GM12878 (cell line): ENCODE results near the gene KLHL35. TPM values are rescaled to one million over a fixed set of nuclear protein-coding genes. Genes with fewer than 3 reads are reported as not detected.

ENCODE experiments used
- ATAC-seq: fragments of 200-7000 bp; cut with Tn5 transposase; 3 replicates; pipeline ENCODE4 v1.9.1; 2020; ENCODE audit warnings: mild to moderate bottlenecking, moderate library complexity
- BruUV-seq: library from RNA; stranded (reverse); fragments of 400-500 nt; replicated peaks from 2 replicates; lab custom pipeline; 2021; lab: Mats Ljungman, UMichigan
- CTCF ChIA-PET: fragments of 300-600 bp; sonication (Branson Sonifier 250); formaldehyde crosslinking; extraction: SDS; loops from one replicate; lab custom pipeline; 2021; ENCODE audit warnings: inconsistent platforms; lab: Yijun Ruan, JAX
- POLR2A ChIA-PET: fragments of 350-600 bp; formaldehyde crosslinking; extraction: SDS; loops from one replicate; lab custom pipeline; 2021; ENCODE audit warnings: inconsistent platforms; lab: Charles Lee
- RAD21 ChIA-PET: fragments of 300-600 bp; sonication (Branson Sonifier 250); formaldehyde crosslinking; loops from one replicate; lab custom pipeline; 2023; ENCODE audit warnings: antibody characterized with exemption; ENCODE audit not compliant: unreplicated experiment; lab: Charles Lee
- SMC1A ChIA-PET: fragments of 300-600 bp; sonication (Branson Sonifier 250); formaldehyde crosslinking; loops from one replicate; lab custom pipeline; 2023; ENCODE audit not compliant: unreplicated experiment, uncharacterized antibody; lab: Charles Lee
- DNase-seq: peaks from one replicate; pipeline ENCODE4 v3.0.0-alpha.2; 2011; ENCODE audit warnings: low read depth, low spot score
- FAIRE-seq: peaks from 3 replicates; lab custom pipeline; 2011; peaks lifted over from hg19 to GRCh38; lab: Jason Lieb, UNC
- H2AFZ ChIP-seq: 2 replicates; pipeline ENCODE4 v1.6.0; 2011; ENCODE audit warnings: low read depth, low read length, control low read depth; ENCODE audit not compliant: control insufficient read depth
- H3K27ac ChIP-seq: 2 replicates; pipeline ENCODE4 v1.5.1; 2011; ENCODE audit warnings: control low read depth; ENCODE audit not compliant: control insufficient read depth, insufficient read depth
- H3K27me3 ChIP-seq, 2 experiments: replicated peaks in 1 of 2; 2 replicates each; pipeline versions ENCODE4 v1.6.0 to v1.6.1; 2011; ENCODE audit warnings: low read length in 1 of 2; ENCODE audit not compliant: control insufficient read depth in 2 of 2, insufficient read depth in 2 of 2
- H3K36me3 ChIP-seq, 2 experiments: 2 replicates each; pipeline ENCODE4 v1.5.1; 2011; ENCODE audit warnings: low read length in 1 of 2; ENCODE audit not compliant: control insufficient read depth in 2 of 2, insufficient read depth in 2 of 2
- H3K4me1 ChIP-seq: 2 replicates; pipeline ENCODE4 v1.6.1; 2011; ENCODE audit warnings: mild to moderate bottlenecking, low read length, moderate library complexity, mixed read lengths; ENCODE audit not compliant: control insufficient read depth, insufficient read depth
- H3K4me2 ChIP-seq: 2 replicates; pipeline ENCODE4 v1.6.0; 2011; ENCODE audit warnings: control low read depth; ENCODE audit not compliant: control insufficient read depth, insufficient read depth
- H3K4me3 ChIP-seq: fragments of 200-600 bp; sonication (generic); 2 replicates; pipeline ENCODE4 v1.5.1; 2016
- H3K79me2 ChIP-seq: 2 replicates; pipeline ENCODE4 v1.6.0; 2011; ENCODE audit warnings: low read length; ENCODE audit not compliant: control insufficient read depth, insufficient read depth
- H3K9ac ChIP-seq: 2 replicates; pipeline ENCODE4 v1.8.0; 2011; ENCODE audit warnings: low read length, control low read depth, mixed read lengths; ENCODE audit not compliant: control insufficient read depth, insufficient read depth
- H3K9me3 ChIP-seq: replicated peaks from 3 replicates; pipeline ENCODE4 v1.5.1; 2011; ENCODE audit warnings: mild to moderate bottlenecking, low read length; ENCODE audit not compliant: control insufficient read depth, insufficient read depth
- H4K20me1 ChIP-seq: 2 replicates; pipeline ENCODE4 v1.6.0; 2011; ENCODE audit not compliant: control insufficient read depth, insufficient read depth
- CEBPB ChIP-seq, 2 experiments: fragments of 150-350 bp in 1 of 2; IDR thresholded peaks; 2 replicates each; pipeline ENCODE4 v1.6.1; 2012 to 2014; ENCODE audit warnings: low read depth in 2 of 2, low read length in 2 of 2, borderline replicate concordance in 1 of 2, inconsistent platforms in 1 of 2
- DPF2 ChIP-seq: fragments of 450-650 bp; IDR thresholded peaks from 2 replicates; pipeline ENCODE4 v1.6.1; 2017; ENCODE audit warnings: mild to moderate bottlenecking
- ETV6 ChIP-seq, 2 experiments: fragments of 450-650 bp in 1 of 2; IDR thresholded peaks in 1 of 2; conservative IDR thresholded peaks in 1 of 2; 2 replicates each; pipeline ENCODE4 v1.6.1; 2014; ENCODE audit warnings: antibody characterized with exemption in 1 of 2, borderline replicate concordance in 1 of 2, low read depth in 1 of 2, mild to moderate bottlenecking in 1 of 2, moderate library complexity in 1 of 2
- MEF2B ChIP-seq: fragments of 450-650 bp; IDR thresholded peaks from 2 replicates; pipeline ENCODE4 v1.6.1; 2018; ENCODE audit warnings: mild to moderate bottlenecking, moderate library complexity; ENCODE audit not compliant: partially characterized antibody, poor library complexity, severe bottlenecking
- RAD21 ChIP-seq: IDR thresholded peaks from 2 replicates; pipeline ENCODE4 v1.6.1; 2011; ENCODE audit warnings: mild to moderate bottlenecking, low read depth, low read length, moderate library complexity; ENCODE audit not compliant: insufficient read depth
- RUNX3 ChIP-seq: IDR thresholded peaks from 2 replicates; pipeline ENCODE4 v1.6.1; 2012; ENCODE audit warnings: low read length, inconsistent platforms
- SMC3 ChIP-seq: IDR thresholded peaks from 2 replicates; pipeline ENCODE4 v1.6.1; 2011; ENCODE audit warnings: low read length, improper control_type of control experiment, borderline replicate concordance
- SREBF1 ChIP-seq: IDR thresholded peaks from 2 replicates; pipeline ENCODE4 v1.6.1; 2012; ENCODE audit warnings: mild to moderate bottlenecking, low read length
- TARDBP ChIP-seq: IDR thresholded peaks from 2 replicates; pipeline ENCODE4 v1.6.1; 2016; ENCODE audit warnings: borderline replicate concordance
- ZNF24 ChIP-seq: fragments of 450-650 bp; IDR thresholded peaks from 2 replicates; pipeline ENCODE4 v1.6.1; 2017; ENCODE audit warnings: antibody characterized with exemption, mild to moderate bottlenecking
- WGBS: methylation state at CpG from one replicate; pipeline ENCODE4 v1.1.6; 2016; ENCODE audit warnings: low lambda C conversion rate; ENCODE audit not compliant: insufficient replicate concordance, insufficient coverage; ENCODE audit errors: missing lambda C conversion rate; 5-methylcytosine and 5-hydroxymethylcytosine counted together
- in situ Hi-C: fragments of 300-500 bp; cut with MboI; formaldehyde crosslinking; loops from 9 replicates; pipeline ENCODE4 v1.14.3; 2018; ENCODE audit warnings: mixed read lengths
- intact Hi-C: fragments of 100-400 bp; cut with micrococcal nuclease; formaldehyde crosslinking; loops from one replicate; pipeline ENCODE4 v1.14.2; 2022; ENCODE audit not compliant: unreplicated experiment
- polyA plus RNA-seq, 11 experiments: library from polyadenylated mRNA; depleted of rRNA in 4 of 11; unstranded in 6 of 11; stranded (reverse) in 5 of 11; fragments of >200 nt; fragmentation: Nextera tagmentation in 4 of 11; fragmentation: Illumina TruSeq in 1 of 11; extraction: Ambion mirVana in 4 of 11; extraction: Trizol in 1 of 11; gene quantifications; 1 replicate in 1 of 11; 2 replicates in 10 of 11; pipeline versions ENCODE4 v1.2.1 to v1.2.3, GENCODE V29; 2011 to 2016; ENCODE audit warnings: inconsistent platforms in 2 of 11, missing spikeins in 2 of 11, low read depth in 1 of 11
- total RNA-seq, 4 experiments: library from RNA; depleted of rRNA in 3 of 4; stranded (reverse); fragments of >200 nt in 3 of 4; fragmentation: Illumina TruSeq in 1 of 4; extraction: Trizol in 1 of 4; gene quantifications; 2 replicates each; pipeline versions ENCODE4 v1.2.1 to v1.2.3, GENCODE V29; 2013 to 2021
- TF ChIP-seq, protein P1 (sequence below): fragments of 450-650 bp; IDR thresholded peaks from 2 replicates; pipeline ENCODE4 v1.6.1; 2018; ENCODE audit warnings: borderline replicate concordance, mild to moderate bottlenecking; ENCODE audit not compliant: partially characterized antibody
- TF ChIP-seq, protein P2 (sequence below): fragments of 450-650 bp; IDR thresholded peaks from 2 replicates; pipeline ENCODE4 v1.6.1; 2017; ENCODE audit warnings: mild to moderate bottlenecking, moderate library complexity
- TF ChIP-seq, protein P3 (sequence below): IDR thresholded peaks from 2 replicates; pipeline ENCODE4 v1.6.1; 2012; ENCODE audit warnings: low read depth, low read length, improper control_type of control experiment

The KLHL35 gene
- total and polyA plus RNA-seq, 10 of the 15 experiments (the other 5 are each of a cell fraction or from before 2014, with no cell fraction given), result 0.04 to 0.34 (median 0.13) TPM; not detected in 1

DNA sequence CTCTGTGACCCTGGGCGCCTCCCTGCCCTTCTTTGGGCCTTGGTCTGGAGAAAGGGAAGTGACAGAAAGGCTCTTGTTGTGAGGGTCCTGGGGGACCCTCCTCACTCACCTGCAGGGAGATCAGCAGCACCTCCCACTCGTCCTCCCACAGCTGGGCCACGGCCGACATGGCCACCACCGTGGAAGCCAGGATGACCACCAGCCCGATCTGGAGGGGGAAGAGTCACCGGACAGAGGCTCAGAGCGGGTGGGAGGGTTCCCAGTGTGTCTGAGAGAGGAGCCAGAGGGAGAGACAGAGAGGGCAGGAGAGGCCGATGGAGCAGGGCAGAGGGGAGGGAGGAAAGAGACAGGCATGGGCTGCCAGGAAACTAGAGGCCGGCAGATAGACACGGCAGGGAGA is 16.8 kb upstream of the KLHL35 start:
- POLR2A ChIA-PET, result no interaction called here
- in situ Hi-C loops, result loop anchor here (5.0 kb wide), 1 partner anchor 83 kb away; no protein-coding TSS in a partner anchor
- Histone ChIP-seq H3K36me3 (no peaks in the 10 kb centered on the region), H3K79me2 (no peaks in the 10 kb centered on the region), H3K27me3 (no peaks in the 10 kb centered on the region), H3K27ac (no peak overlapping the region), H3K4me1 (no peaks in the 10 kb centered on the region), H3K4me2 (no peak overlapping the region)
- no peak for FAIRE-seq
- WGBS, result 41% methylated on average over 11 of the region's 11 CpGs
- BruUV-seq, result no TSS peak
- DNase-seq, result no peak
- RAD21 ChIA-PET, result no interaction called here
- TF ChIP-seq MEF2B (no peak), RAD21 (no peak), CEBPB (IDR thresholded peaks at IDR 0.05; ENCODE audit: borderline replicate concordance in 1 of 2, low read depth in 2 of 2, low read length in 2 of 2) (no peak), ETV6 (conservative IDR thresholded peaks at IDR 0.05 in 1 of 2, IDR thresholded peaks at IDR 0.05 in 1 of 2; ENCODE audit: borderline replicate concordance in 1 of 2, low read depth in 1 of 2) (no peak), RUNX3 (no peak), SMC3 (no peak), ZNF24 (no peak), TARDBP (no peak), DPF2 (no peak), SREBF1 (no peak)
- TF ChIP-seq, protein P1, sequence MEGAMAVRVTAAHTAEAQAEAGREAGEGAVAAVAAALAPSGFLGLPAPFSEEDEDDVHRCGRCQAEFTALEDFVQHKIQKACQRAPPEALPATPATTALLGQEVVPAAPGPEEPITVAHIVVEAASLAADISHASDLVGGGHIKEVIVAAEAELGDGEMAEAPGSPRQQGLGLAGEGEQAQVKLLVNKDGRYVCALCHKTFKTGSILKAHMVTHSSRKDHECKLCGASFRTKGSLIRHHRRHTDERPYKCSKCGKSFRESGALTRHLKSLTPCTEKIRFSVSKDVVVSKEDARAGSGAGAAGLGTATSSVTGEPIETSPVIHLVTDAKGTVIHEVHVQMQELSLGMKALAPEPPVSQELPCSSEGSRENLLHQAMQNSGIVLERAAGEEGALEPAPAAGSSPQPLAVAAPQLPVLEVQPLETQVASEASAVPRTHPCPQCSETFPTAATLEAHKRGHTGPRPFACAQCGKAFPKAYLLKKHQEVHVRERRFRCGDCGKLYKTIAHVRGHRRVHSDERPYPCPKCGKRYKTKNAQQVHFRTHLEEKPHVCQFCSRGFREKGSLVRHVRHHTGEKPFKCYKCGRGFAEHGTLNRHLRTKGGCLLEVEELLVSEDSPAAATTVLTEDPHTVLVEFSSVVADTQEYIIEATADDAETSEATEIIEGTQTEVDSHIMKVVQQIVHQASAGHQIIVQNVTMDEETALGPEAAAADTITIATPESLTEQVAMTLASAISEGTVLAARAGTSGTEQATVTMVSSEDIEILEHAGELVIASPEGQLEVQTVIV, result no peak
- TF ChIP-seq, protein P2, sequence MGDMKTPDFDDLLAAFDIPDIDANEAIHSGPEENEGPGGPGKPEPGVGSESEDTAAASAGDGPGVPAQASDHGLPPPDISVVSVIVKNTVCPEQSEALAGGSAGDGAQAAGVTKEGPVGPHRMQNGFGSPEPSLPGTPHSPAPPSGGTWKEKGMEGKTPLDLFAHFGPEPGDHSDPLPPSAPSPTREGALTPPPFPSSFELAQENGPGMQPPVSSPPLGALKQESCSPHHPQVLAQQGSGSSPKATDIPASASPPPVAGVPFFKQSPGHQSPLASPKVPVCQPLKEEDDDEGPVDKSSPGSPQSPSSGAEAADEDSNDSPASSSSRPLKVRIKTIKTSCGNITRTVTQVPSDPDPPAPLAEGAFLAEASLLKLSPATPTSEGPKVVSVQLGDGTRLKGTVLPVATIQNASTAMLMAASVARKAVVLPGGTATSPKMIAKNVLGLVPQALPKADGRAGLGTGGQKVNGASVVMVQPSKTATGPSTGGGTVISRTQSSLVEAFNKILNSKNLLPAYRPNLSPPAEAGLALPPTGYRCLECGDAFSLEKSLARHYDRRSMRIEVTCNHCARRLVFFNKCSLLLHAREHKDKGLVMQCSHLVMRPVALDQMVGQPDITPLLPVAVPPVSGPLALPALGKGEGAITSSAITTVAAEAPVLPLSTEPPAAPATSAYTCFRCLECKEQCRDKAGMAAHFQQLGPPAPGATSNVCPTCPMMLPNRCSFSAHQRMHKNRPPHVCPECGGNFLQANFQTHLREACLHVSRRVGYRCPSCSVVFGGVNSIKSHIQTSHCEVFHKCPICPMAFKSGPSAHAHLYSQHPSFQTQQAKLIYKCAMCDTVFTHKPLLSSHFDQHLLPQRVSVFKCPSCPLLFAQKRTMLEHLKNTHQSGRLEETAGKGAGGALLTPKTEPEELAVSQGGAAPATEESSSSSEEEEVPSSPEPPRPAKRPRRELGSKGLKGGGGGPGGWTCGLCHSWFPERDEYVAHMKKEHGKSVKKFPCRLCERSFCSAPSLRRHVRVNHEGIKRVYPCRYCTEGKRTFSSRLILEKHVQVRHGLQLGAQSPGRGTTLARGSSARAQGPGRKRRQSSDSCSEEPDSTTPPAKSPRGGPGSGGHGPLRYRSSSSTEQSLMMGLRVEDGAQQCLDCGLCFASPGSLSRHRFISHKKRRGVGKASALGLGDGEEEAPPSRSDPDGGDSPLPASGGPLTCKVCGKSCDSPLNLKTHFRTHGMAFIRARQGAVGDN, result no peak
- TF ChIP-seq, protein P3, sequence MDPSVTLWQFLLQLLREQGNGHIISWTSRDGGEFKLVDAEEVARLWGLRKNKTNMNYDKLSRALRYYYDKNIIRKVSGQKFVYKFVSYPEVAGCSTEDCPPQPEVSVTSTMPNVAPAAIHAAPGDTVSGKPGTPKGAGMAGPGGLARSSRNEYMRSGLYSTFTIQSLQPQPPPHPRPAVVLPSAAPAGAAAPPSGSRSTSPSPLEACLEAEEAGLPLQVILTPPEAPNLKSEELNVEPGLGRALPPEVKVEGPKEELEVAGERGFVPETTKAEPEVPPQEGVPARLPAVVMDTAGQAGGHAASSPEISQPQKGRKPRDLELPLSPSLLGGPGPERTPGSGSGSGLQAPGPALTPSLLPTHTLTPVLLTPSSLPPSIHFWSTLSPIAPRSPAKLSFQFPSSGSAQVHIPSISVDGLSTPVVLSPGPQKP, result no peak
- TF ChIP-seq, all 136 proteins: peak for 0
- Histone ChIP-seq H4K20me1 (no peaks in the 10 kb centered on the region; the same call in 1 of the 2 replicates), H3K9ac (no peak overlapping the region), H2AFZ (no peak overlapping the region), H3K4me3 (no peak overlapping the region), H3K9me3 (no peaks in the 10 kb centered on the region; the same call in 2 of the 3 replicates)
- ATAC-seq, result no peak
- intact Hi-C loops, result loop anchor here (10.0 kb wide), 1 partner anchor 255 kb away; no protein-coding TSS in a partner anchor
- SMC1A ChIA-PET, result no interaction called here
- CTCF ChIA-PET, result interaction anchor here (0.6 to 1.1 kb wide), 2 partner anchors 19 to 104 kb away, joined by 3 read pairs; no protein-coding TSS in a partner anchor
